Heart right ventricle (tissue), 16 donors: Measurements from ENCODE around the gene CCDC182. TPM values are rescaled to one million over a fixed set of nuclear protein-coding genes. Genes with fewer than 3 reads are reported as not detected.
A peak's percentile ranks its signal among the peaks of the same experiment; 100 is the strongest.

Experiments used
- ATAC-seq, 8 donors: fragments of 200-7000 bp; cut with Tn5 transposase; one replicate each; pipeline ENCODE4 v1.9.1; 2020; ENCODE audit warnings: mild to moderate bottlenecking in 8 of 8, moderate library complexity in 8 of 8, moderate number of reproducible peaks in 1 of 8
- DNase-seq, 2 donors: peaks; one replicate each; pipeline ENCODE4 v3.0.0-alpha.2; 2020
- H3K27ac ChIP-seq, 10 donors: fragments of 200-600 bp; sonication (generic) in 2 of 10; one replicate each; pipeline versions ENCODE4 v1.5.0 to v1.8.0; 2020 to 2022; ENCODE audit warnings: mild to moderate bottlenecking in 3 of 10
- H3K27me3 ChIP-seq, 7 donors: fragments of 200-600 bp; one replicate each; pipeline ENCODE4 v1.8.0; 2021 to 2022; ENCODE audit warnings: mild to moderate bottlenecking in 2 of 7
- H3K36me3 ChIP-seq, 9 donors: fragments of 200-600 bp; sonication (generic) in 1 of 9; one replicate each; pipeline versions ENCODE4 v1.5.0 to v1.8.0; 2020 to 2022; ENCODE audit warnings: mild to moderate bottlenecking in 2 of 9
- H3K4me1 ChIP-seq, 9 donors: fragments of 200-600 bp; sonication (generic) in 1 of 9; one replicate each; pipeline versions ENCODE4 v1.5.0 to v1.8.0; 2020 to 2022; ENCODE audit warnings: mild to moderate bottlenecking in 4 of 9
- H3K4me3 ChIP-seq, 10 donors: fragments of 200-600 bp; sonication (generic) in 2 of 10; one replicate each; pipeline versions ENCODE4 v1.5.0 to v1.8.0; 2020 to 2022; ENCODE audit warnings: mild to moderate bottlenecking in 7 of 10, moderate library complexity in 2 of 10
- H3K9me3 ChIP-seq, 11 donors: fragments of 200-600 bp in 10 of 11; sonication (generic) in 2 of 11; one replicate each; pipeline versions ENCODE4 v1.5.0 to v1.8.0; 2013 to 2022; ENCODE audit warnings: mild to moderate bottlenecking in 2 of 11, control low read depth in 1 of 11, moderate library complexity in 1 of 11
- CTCF ChIP-seq, 9 donors: fragments of 200-600 bp; sonication (generic) in 2 of 9; IDR thresholded peaks; one replicate each; pipeline versions ENCODE4 v1.5.0 to v1.8.0; 2021 to 2022; ENCODE audit warnings: antibody characterized with exemption in 9 of 9, mild to moderate bottlenecking in 5 of 9, moderate library complexity in 1 of 9
- WGBS, 2 donors: extraction: QIAGEN DNeasy Blood & Tissue Kit; methylation state at CpG; one replicate each; pipeline ENCODE4 v1.1.7; 2013; ENCODE audit warnings: inconsistent platforms in 1 of 2; 5-methylcytosine and 5-hydroxymethylcytosine counted together
- intact Hi-C, 10 donors: fragments of 100-400 bp; cut with DNase I; formaldehyde crosslinking; loops; one replicate each; pipeline versions ENCODE4 v1.11.1 to v1.14.2; 2022
- polyA plus RNA-seq, 2 donors: library from polyadenylated mRNA; stranded (reverse); fragments of 200-250 nt; gene quantifications; one replicate each; pipeline ENCODE4 v1.2.3, GENCODE V29; 2013
- total RNA-seq, 10 donors: library from RNA; stranded (reverse); fragmentation: NEBNext Ultra II Directional in 3 of 10; extraction: Animal tissue kit (Norgen Biotek cat#: 25700) in 3 of 10; gene quantifications; one replicate each; pipeline versions ENCODE4 v1.2.1 to v1.2.4, GENCODE V29; 2021 to 2023
- donor health status: Arrhythmogenic right ventricular cardiomyopathy.
- donor health status: ischemic (EF 13 %, LVEDD 7.1; RV severe dilation, severe dysfunction).
- donor health status: healthy with polysubstance abuse.
- donor health status: DM: no; HTN: yes; CAD: no.
- donor health status: DM: no; HTN: no; CAD: no.
- donor health status: ischemic (EF 25% LVEDD 6.9; RV normal size, moderate dysfunction).
- donor health status: ischemic (EF 25% LVEDD 5.7; RV mildly dilated, moderate dysfunction).
- donor health status: healthy.
- donor health status: DM: yes; HTN: yes; CAD: no.
- donor health status: Ischemic cardiomyopathy.
- donor health status: ischemic (EF 35%, LVEDD 5.7; RV mildly dilated, moderate dysfunction).
- donor health status: nonischemic (EF 11% LVEDD 7.7; RV severe dilation, severe dysfunction).
- donor health status: DM: yes; HTN: yes; CAD: no.
- donor health status: PGD.
- donor health status: ischemic (EF 29% LVEDD 5.4; RV normal size, mild dysfunction).
- donor health status: nonischemic (EF 23%, LVEDD 6.1; RV moderate dilation, normal function).

CCDC182 gene
- total and polyA plus RNA-seq, 12 donors, result not detected

GRCh38 chr17:57781386-57782061 lies 36.4 kb upstream of the CCDC182 start:
- Histone ChIP-seq H3K36me3 (no peaks in the 10 kb centered on the region), H3K4me1 (peaks cover 6 to 47% (median 24%) of the 10 kb centered on the region in 9 donors), H3K4me3 (no peak overlapping the region), H3K9me3 (no peaks in the 10 kb centered on the region), H3K27ac (peak overlapping the region in 6 of 10 donors; percentile 3 to 67 (median 46)), H3K27me3 (peaks cover 0 to 5% (median 0%) of the 10 kb centered on the region in 7 donors)
- 49 to 60% methylated on average over 11 of the region's 11 CpGs for WGBS, 2 donors
- ATAC-seq (peak in 4 of 8 donors; percentile 8 to 52 (median 23)), DNase-seq (no peak)
- intact Hi-C loops, result loop anchor here in 2 of 10 donors (5.0 kb wide), 2 partner anchors 34 to 51 kb away; partner anchors contain the start of gene CCDC182 (in 1 of the 2)
- no peak for TF ChIP-seq CTCF (IDR thresholded peaks at IDR 0.05)

- intact Hi-C loops, result loop anchor here in 2 of 10 donors (5.0 kb wide), 2 partner anchors 32 to 53 kb away; partner anchors contain the start of gene CCDC182 (in 1 of the 2)
- Histone ChIP-seq H3K4me1 (peaks cover 6 to 38% (median 24%) of the 10 kb centered on the region in 9 donors), H3K27me3 (peaks cover 0 to 5% (median 0%) of the 10 kb centered on the region in 7 donors), H3K4me3 (no peak overlapping the region), H3K36me3 (no peaks in the 10 kb centered on the region), H3K27ac (no peak overlapping the region), H3K9me3 (no peaks in the 10 kb centered on the region)
- TF ChIP-seq CTCF (IDR thresholded peaks at IDR 0.05), result no peak
- ATAC-seq (no peak), DNase-seq (no peak)
- 79 to 83% methylated on average over 2 of the region's 2 CpGs for WGBS, 2 donors
Measured at GRCh38 chr17:57779706-57780105, 34.6 kb upstream of the CCDC182 start.

GRCh38 chr17:57778306-57778705 lies 33.2 kb upstream of the CCDC182 start:
- TF ChIP-seq CTCF (IDR thresholded peaks at IDR 0.05), result no peak
- Histone ChIP-seq H3K4me3 (no peak overlapping the region), H3K4me1 (peaks cover 4 to 35% (median 20%) of the 10 kb centered on the region in 9 donors), H3K27ac (no peak overlapping the region), H3K9me3 (no peaks in the 10 kb centered on the region), H3K36me3 (no peaks in the 10 kb centered on the region), H3K27me3 (peaks cover 0 to 5% (median 0%) of the 10 kb centered on the region in 7 donors)
- DNase-seq, result no peak
- WGBS, 2 donors, result 79 to 85% methylated on average over 6 of the region's 6 CpGs
- no peak for ATAC-seq
- intact Hi-C loops, result no loop called here

- Histone ChIP-seq H3K4me1 (peaks cover 0 to 18% (median 1%) of the 10 kb centered on the region in 9 donors), H3K4me3 (no peak overlapping the region), H3K9me3 (no peaks in the 10 kb centered on the region), H3K27me3 (no peaks in the 10 kb centered on the region), H3K36me3 (no peaks in the 10 kb centered on the region), H3K27ac (no peak overlapping the region)
- ATAC-seq (no peak), DNase-seq (no peak)
- WGBS, 2 donors, result 95 to 96% methylated on average over 12 of the region's 12 CpGs
- TF ChIP-seq CTCF (IDR thresholded peaks at IDR 0.05), result no peak
- intact Hi-C loops, result no loop called here
Measured at GRCh38 chr17:57776366-57776765, 31.3 kb upstream of the CCDC182 start.
